HEK293T (cell line): ENCODE results near the gene PTPRZ1.

Experiments
- CTCF ChIA-PET: fragments of 350-600 bp; formaldehyde crosslinking; extraction: SDS; loops from one replicate; lab custom pipeline; 2021; ENCODE audit warnings: antibody characterized with exemption, inconsistent platforms; lab: Yijun Ruan, JAX
- POLR2A ChIA-PET: fragments of 350-600 bp; formaldehyde crosslinking; extraction: SDS; loops from one replicate; lab custom pipeline; 2020; ENCODE audit warnings: antibody characterized with exemption, inconsistent platforms; lab: Yijun Ruan, JAX
- DNase-seq: peaks from one replicate; pipeline ENCODE4 v3.0.0; 2012; ENCODE audit warnings: mixed read lengths; ENCODE audit errors: extremely low spot score
- ARNT ChIP-seq: fragments of 450-650 bp; IDR thresholded peaks from 2 replicates; pipeline ENCODE4 v1.6.1; 2017; ENCODE audit warnings: mild to moderate bottlenecking
- BHLHE40 ChIP-seq: fragments of 450-650 bp; IDR thresholded peaks from 2 replicates; pipeline ENCODE4 v1.6.1; 2016; ENCODE audit warnings: mild to moderate bottlenecking, moderate library complexity, borderline replicate concordance
- CTBP1 ChIP-seq: fragments of 450-650 bp; IDR thresholded peaks from 2 replicates; pipeline ENCODE4 v1.6.1; 2016; ENCODE audit warnings: borderline replicate concordance
- ELF4 ChIP-seq: fragments of 450-650 bp; IDR thresholded peaks from 2 replicates; pipeline ENCODE4 v1.6.1; 2017; ENCODE audit warnings: antibody characterized with exemption
- FOXA1 ChIP-seq: fragments of 450-650 bp; IDR thresholded peaks from 2 replicates; pipeline ENCODE4 v1.6.1; 2016; ENCODE audit warnings: mild to moderate bottlenecking
- FOXK2 ChIP-seq: fragments of 450-650 bp; IDR thresholded peaks from 2 replicates; pipeline ENCODE4 v1.6.1; 2016; ENCODE audit warnings: mild to moderate bottlenecking
- FOXM1 ChIP-seq: fragments of 450-650 bp; IDR thresholded peaks from 2 replicates; pipeline ENCODE4 v1.6.1; 2017; ENCODE audit warnings: mild to moderate bottlenecking, borderline replicate concordance
- HDGF ChIP-seq: fragments of 450-650 bp; IDR thresholded peaks from 2 replicates; pipeline ENCODE4 v1.6.1; 2017; ENCODE audit warnings: antibody characterized with exemption, borderline replicate concordance
- L3MBTL2 ChIP-seq: fragments of 450-650 bp; conservative IDR thresholded peaks from 2 replicates; pipeline ENCODE4 v1.6.1; 2016; ENCODE audit warnings: mild to moderate bottlenecking
- LEF1 ChIP-seq: fragments of 450-650 bp; IDR thresholded peaks from 2 replicates; pipeline ENCODE4 v1.6.1; 2017; ENCODE audit warnings: mild to moderate bottlenecking, borderline replicate concordance
- NFRKB ChIP-seq: fragments of 450-650 bp; IDR thresholded peaks from 2 replicates; pipeline ENCODE4 v1.6.1; 2016; ENCODE audit warnings: mild to moderate bottlenecking, moderate library complexity
- PKNOX1 ChIP-seq: fragments of 450-650 bp; IDR thresholded peaks from 2 replicates; pipeline ENCODE4 v1.6.1; 2016
- SP1 ChIP-seq: fragments of 450-650 bp; IDR thresholded peaks from 2 replicates; pipeline ENCODE4 v1.6.1; 2017
- SUZ12 ChIP-seq: fragments of 450-650 bp; IDR thresholded peaks from 2 replicates; pipeline ENCODE4 v1.6.1; 2016; ENCODE audit warnings: mild to moderate bottlenecking
- TARDBP ChIP-seq: fragments of 450-650 bp; IDR thresholded peaks from 2 replicates; pipeline ENCODE4 v1.6.1; 2016
- ZNF384 ChIP-seq: fragments of 450-650 bp; IDR thresholded peaks from 2 replicates; pipeline ENCODE4 v1.6.1; 2016

Gene PTPRZ1

GRCh38 chr7:121992068-121992467 is 119.1 kb downstream of the PTPRZ1 start:
- CTCF ChIA-PET = interaction anchor here (0.6 kb wide), 1 partner anchor 194 kb away, joined by 7 read pairs; no protein-coding TSS in a partner anchor
- TF ChIP-seq ZNF384 (no peak), FOXK2 (no peak), ARNT (no peak)
- no peak for DNase-seq
- POLR2A ChIA-PET = interaction anchor here (0.6 kb wide), 1 partner anchor 367 kb away, joined by 3 read pairs; no protein-coding TSS in a partner anchor

GRCh38 chr7:121994625-121995410 is 121.9 kb downstream of the PTPRZ1 start:
- POLR2A ChIA-PET = no interaction called here
- CTCF ChIA-PET = interaction anchor here (0.6 to 1.7 kb wide), 16 partner anchors 9 to 976 kb away, joined by 3 to 15 read pairs (median 4); no protein-coding TSS in a partner anchor
- no peak for TF ChIP-seq LEF1
- TF ChIP-seq CTBP1 = no peak
- TF ChIP-seq PKNOX1 = no peak
- peak; percentile 54 for DNase-seq

GRCh38 chr7:122006687-122007086 is 133.7 kb downstream of the PTPRZ1 start:
- ChIA-PET POLR2A (no interaction called here), CTCF (no interaction called here)
- TF ChIP-seq SP1 = no peak
- no peak for TF ChIP-seq PKNOX1
- no peak for TF ChIP-seq SUZ12
- TF ChIP-seq HDGF = no peak
- TF ChIP-seq L3MBTL2 = no peak
- TF ChIP-seq FOXK2 = no peak
- TF ChIP-seq TARDBP = no peak
- TF ChIP-seq CTBP1 = no peak
- TF ChIP-seq ELF4 = no peak
- no peak for TF ChIP-seq NFRKB
- TF ChIP-seq FOXM1 = no peak
- TF ChIP-seq LEF1 = no peak
- no peak for TF ChIP-seq BHLHE40
- no peak for TF ChIP-seq ARNT
- no peak for TF ChIP-seq ZNF384
- TF ChIP-seq FOXA1 = no peak
- no peak for DNase-seq

- ChIA-PET CTCF (no interaction called here), POLR2A (no interaction called here)
- no peak for DNase-seq
- no peak for TF ChIP-seq FOXA1
These were observed 137.2 kb downstream of the PTPRZ1 start for GRCh38 chr7:122010116-122010515.

- no peak for TF ChIP-seq HDGF
- TF ChIP-seq BHLHE40 = no peak
- TF ChIP-seq CTBP1 = no peak
- TF ChIP-seq L3MBTL2 = no peak
- no peak for TF ChIP-seq TARDBP
- TF ChIP-seq FOXM1 = no peak
- TF ChIP-seq FOXA1 = no peak
- CTCF ChIA-PET = no interaction called here
- no peak for DNase-seq
- POLR2A ChIA-PET = no interaction called here
These were observed 140.1 kb downstream of the PTPRZ1 start for GRCh38 chr7:122013065-122013464.

GRCh38 chr7:122013630-122014029 is 140.7 kb downstream of the PTPRZ1 start:
- TF ChIP-seq FOXA1 = no peak
- no peak for TF ChIP-seq ARNT
- no peak for TF ChIP-seq CTBP1
- no peak for DNase-seq
- ChIA-PET POLR2A (no interaction called here), CTCF (no interaction called here)

- no peak for TF ChIP-seq ARNT
- no peak for TF ChIP-seq NFRKB
- no peak for TF ChIP-seq L3MBTL2
- no peak for TF ChIP-seq ZNF384
- no peak for TF ChIP-seq PKNOX1
- no peak for TF ChIP-seq FOXM1
- TF ChIP-seq ELF4 = no peak
- no peak for TF ChIP-seq CTBP1
- no peak for TF ChIP-seq SP1
- no peak for TF ChIP-seq HDGF
- TF ChIP-seq TARDBP = no peak
- TF ChIP-seq BHLHE40 = no peak
- no peak for TF ChIP-seq SUZ12
- ChIA-PET POLR2A (no interaction called here), CTCF (interaction anchor here (0.6 kb wide), 1 partner anchor 484 kb away, joined by 3 read pairs; no protein-coding TSS in a partner anchor)
- no peak for DNase-seq
These were observed 141.7 kb downstream of the PTPRZ1 start for GRCh38 chr7:122014697-122015096.
